Aortic smooth muscle cell (primary cell): Measurements from ENCODE around the gene FGD6. TPM values are rescaled to one million over a fixed set of nuclear protein-coding genes. Genes with fewer than 3 reads are reported as not detected.

Experiments
- total RNA-seq: library from RNA; depleted of rRNA; stranded (reverse); fragments of >200 nt; gene quantifications from 2 replicates; pipeline ENCODE4 v1.2.3, GENCODE V29; 2014

Gene FGD6
- total RNA-seq = 3.8 and 4.4 TPM in 2 replicates

GRCh38 chr12:95217377-95218149, at the start of gene FGD6, which contains the start of gene VEZT:
Gene FGD6 (minus strand): TSS chr12:95217467. CDS start chr12:95217240, 227 bp downstream.
Gene VEZT (plus strand): TSS chr12:95217807. CDS start chr12:95217851, 44 bp downstream.

DNA sequence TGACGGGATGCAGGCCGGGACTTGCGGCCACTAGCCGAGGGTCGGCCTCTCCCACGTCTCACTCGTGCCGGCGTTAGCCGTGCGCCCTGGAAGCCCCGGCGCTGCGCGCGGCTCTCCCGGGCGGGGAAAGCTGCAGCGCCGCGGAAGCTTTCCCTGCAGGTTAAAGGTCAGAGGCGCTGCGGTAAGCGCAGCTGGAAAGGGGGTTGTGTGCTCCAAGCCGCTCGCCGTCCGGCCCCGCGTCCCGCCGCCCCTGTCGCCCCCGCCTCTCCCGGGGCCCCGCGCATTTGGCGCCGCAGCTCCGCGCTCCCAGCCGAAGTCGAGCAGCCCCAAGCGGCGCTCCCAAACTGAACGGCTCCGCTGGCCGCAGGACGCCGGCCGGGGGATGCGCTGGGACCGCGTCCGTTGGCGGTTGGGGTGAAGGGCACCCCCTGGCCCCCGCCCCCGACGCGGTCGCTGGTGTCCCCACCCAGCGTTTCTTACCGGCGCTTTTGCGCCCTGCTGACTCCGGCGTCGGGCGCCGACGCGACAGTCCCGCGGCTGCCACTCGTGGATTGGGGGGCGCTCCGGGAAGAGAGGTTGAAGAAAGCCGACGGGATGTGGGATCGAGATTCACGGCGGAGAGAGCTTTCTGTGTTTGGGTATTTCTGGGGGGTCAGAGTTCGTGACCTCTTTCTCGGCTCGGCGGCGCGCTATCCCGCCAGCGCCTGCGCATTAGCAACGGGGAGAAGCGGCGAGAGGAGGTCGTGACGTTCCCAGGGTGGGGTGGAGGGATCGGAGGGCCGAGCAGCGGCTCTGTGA, 144.2 kb downstream of the FGD6 start, which contains the start of gene NR2C1:
Gene NR2C1 (minus strand): TSS at position 719 of the 798 bp plus-strand sequence. CDS start 6,234 bp downstream, outside the sequence.

Other genes starting within 250 kb of the FGD6 start
- gene NDUFA12, start 213.8 kb downstream of the FGD6 start, total RNA-seq = 102 and 118 TPM in 2 replicates
- gene NR2C1, start 143.8 kb downstream of the FGD6 start, total RNA-seq = 18.4 and 24.2 TPM in 2 replicates
- 58.1 and 75.9 TPM in 2 replicates for gene VEZT, start 340 bp upstream of the FGD6 start, total RNA-seq